ENCODE results near the gene NACC2.

NACC2 gene

GRCh38 chr9:136013116-136013515 is 82.0 kb downstream of the NACC2 start:
- no peak for TF ChIP-seq CTCF (IDR thresholded peaks at IDR 0.05; ENCODE audit: insufficient read depth, low read length, missing control alignments)
- ChIA-PET CTCF (no interaction called here), POLR2A (no interaction called here)
- no peak overlapping the region for H3K4me3 ChIP-seq (ENCODE audit: low read depth, low read length)
- no peak for DNase-seq (ENCODE audit: low read depth, low spot score)

GRCh38 chr9:136012651-136013050 is 82.4 kb downstream of the NACC2 start:
- ChIA-PET POLR2A (no interaction called here), CTCF (no interaction called here)
- no peak overlapping the region for H3K4me3 ChIP-seq (ENCODE audit: low read depth, low read length)
- no peak for DNase-seq (ENCODE audit: low read depth, low spot score)
- TF ChIP-seq CTCF (IDR thresholded peaks at IDR 0.05; ENCODE audit: insufficient read depth, low read length, missing control alignments), result no peak

GRCh38 chr9:136011703-136012496 is 83.2 kb downstream of the NACC2 start:
- TF ChIP-seq CTCF (IDR thresholded peaks at IDR 0.05; ENCODE audit: insufficient read depth, low read length, missing control alignments), result no peak
- ChIA-PET POLR2A (no interaction called here), CTCF (interaction anchor here (1.1 kb wide), 1 partner anchor 18 kb away, joined by 3 read pairs; no protein-coding TSS in a partner anchor)
- H3K4me3 ChIP-seq (ENCODE audit: low read depth, low read length), result no peak overlapping the region
- no peak for DNase-seq (ENCODE audit: low read depth, low spot score)

- no peak overlapping the region for H3K4me3 ChIP-seq (ENCODE audit: low read depth, low read length)
- TF ChIP-seq CTCF (IDR thresholded peaks at IDR 0.05; ENCODE audit: insufficient read depth, low read length, missing control alignments), result no peak
- POLR2A ChIA-PET, result no interaction called here
- DNase-seq (ENCODE audit: low read depth, low spot score), result no peak
- CTCF ChIA-PET, result interaction anchor here (1.1 kb wide), 1 partner anchor 18 kb away, joined by 3 read pairs; no protein-coding TSS in a partner anchor
Measured at GRCh38 chr9:136011376-136011702, 83.8 kb downstream of the NACC2 start.

- CTCF ChIA-PET, result interaction anchor here (1.1 kb wide), 1 partner anchor 17 kb away, joined by 3 read pairs; no protein-coding TSS in a partner anchor
- no peak for TF ChIP-seq CTCF (IDR thresholded peaks at IDR 0.05; ENCODE audit: insufficient read depth, low read length, missing control alignments)
- POLR2A ChIA-PET, result no interaction called here
- no peak for DNase-seq (ENCODE audit: low read depth, low spot score)
- H3K4me3 ChIP-seq (ENCODE audit: low read depth, low read length), result no peak overlapping the region
Measured at GRCh38 chr9:136010615-136011361, 84.3 kb downstream of the NACC2 start.

GRCh38 chr9:136010176-136010575 is 84.9 kb downstream of the NACC2 start:
- H3K4me3 ChIP-seq (ENCODE audit: low read depth, low read length), result no peak overlapping the region
- ChIA-PET CTCF (no interaction called here), POLR2A (no interaction called here)
- no peak for TF ChIP-seq CTCF (IDR thresholded peaks at IDR 0.05; ENCODE audit: insufficient read depth, low read length, missing control alignments)
- DNase-seq (ENCODE audit: low read depth, low spot score), result no peak
